HG03354 (cell line): ENCODE measurements around the gene MICAL2.

Experiments used
- ATAC-seq: cut with Tn5 transposase; IDR thresholded peaks from one replicate; pipeline ENCODE4 v1.9.1; 2021; ENCODE audit warnings: mild to moderate bottlenecking; ENCODE audit not compliant: unreplicated experiment, poor library complexity, severe bottlenecking

Gene MICAL2

DNA sequence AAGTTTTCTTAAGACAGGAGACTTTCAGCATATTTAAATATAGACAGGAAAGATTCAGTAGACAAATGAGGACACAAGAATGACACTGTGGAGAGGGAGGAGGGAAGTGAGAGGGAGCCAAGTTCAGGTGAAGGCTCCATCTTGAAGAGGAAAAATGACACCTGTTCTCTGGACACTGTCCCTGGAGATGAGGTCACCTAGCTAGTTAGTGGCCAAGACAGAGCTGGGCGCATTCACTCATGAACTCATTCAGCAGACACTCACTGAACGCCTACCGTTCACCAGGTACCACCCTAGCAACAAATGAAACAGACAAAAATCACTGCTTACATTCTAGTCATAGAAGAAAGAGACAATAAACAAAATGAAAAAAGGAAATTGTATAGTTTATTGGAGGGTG lies 163.7 kb downstream of the MICAL2 start:
- no peak for ATAC-seq

DNA sequence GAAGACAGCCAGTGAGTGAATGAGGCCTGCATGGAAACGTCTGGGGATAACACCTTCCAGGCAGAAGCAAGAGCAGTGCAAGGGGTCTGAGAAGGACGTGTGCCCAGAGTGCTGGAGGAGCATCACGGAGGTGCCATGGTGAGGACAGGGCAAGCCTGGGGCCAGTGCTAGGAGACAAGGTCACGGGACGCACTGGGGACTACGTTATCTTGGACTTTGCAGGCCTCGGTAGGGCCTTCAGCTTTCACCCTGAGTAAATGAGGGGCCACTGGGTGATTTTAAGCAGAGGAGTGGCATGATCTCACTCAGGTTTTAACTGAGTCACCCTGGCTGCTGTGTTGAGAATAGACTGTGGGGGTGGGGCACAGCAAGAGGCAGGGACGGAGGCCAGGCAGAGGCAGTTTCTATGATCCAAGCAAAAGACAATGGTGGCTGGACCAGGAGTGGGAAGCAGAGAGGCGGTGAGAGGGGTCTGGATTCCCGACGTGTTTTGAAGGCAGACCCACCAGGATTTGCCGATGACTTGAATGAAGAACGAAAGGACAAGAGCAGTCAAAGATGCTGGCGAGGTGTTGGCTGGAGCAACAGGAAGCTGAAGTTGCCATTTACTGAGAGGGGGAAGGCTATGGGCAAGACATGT lies 164.3 kb downstream of the MICAL2 start:
- ATAC-seq, result no peak

DNA sequence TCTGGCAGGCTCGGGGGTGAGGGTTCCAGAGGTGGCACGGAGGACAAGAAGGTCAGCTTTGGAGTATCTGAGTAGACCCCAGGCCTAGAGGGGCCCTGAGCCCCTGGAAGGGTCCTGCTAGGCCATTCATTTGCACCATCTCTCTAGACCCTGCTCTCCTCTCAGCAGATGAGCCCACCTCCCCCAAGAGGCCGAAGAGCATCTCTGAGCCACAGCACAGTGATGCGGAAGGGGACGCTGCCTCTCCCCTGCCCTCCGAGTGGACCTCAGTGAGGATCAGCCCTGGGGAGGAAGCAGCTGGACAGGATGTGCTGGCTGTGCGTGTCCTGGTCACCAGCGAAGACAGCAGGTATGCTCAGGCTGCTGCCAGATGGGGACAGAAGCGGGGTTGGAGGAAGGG lies 165.4 kb downstream of the MICAL2 start:
- ATAC-seq, result no peak

DNA sequence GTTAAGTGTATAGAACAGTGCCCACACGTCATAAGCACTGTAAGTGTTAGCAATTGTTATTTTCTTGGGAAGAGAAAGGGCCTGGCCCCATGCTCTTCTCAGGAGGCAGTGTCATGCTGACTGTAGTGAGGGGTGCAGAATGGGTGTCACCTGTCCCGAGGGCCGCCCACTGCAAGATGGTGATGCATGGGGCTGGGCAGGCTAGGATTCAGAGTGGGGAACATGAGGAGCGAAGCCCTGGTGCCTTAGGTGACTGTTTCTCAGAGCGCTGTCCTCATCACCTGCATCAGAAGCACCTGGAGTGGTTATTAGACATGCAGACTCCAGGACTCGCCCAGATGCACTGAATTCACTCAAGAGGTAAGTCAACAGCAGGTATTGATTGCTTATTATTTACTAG lies 166.0 kb downstream of the MICAL2 start:
- no peak for ATAC-seq

DNA sequence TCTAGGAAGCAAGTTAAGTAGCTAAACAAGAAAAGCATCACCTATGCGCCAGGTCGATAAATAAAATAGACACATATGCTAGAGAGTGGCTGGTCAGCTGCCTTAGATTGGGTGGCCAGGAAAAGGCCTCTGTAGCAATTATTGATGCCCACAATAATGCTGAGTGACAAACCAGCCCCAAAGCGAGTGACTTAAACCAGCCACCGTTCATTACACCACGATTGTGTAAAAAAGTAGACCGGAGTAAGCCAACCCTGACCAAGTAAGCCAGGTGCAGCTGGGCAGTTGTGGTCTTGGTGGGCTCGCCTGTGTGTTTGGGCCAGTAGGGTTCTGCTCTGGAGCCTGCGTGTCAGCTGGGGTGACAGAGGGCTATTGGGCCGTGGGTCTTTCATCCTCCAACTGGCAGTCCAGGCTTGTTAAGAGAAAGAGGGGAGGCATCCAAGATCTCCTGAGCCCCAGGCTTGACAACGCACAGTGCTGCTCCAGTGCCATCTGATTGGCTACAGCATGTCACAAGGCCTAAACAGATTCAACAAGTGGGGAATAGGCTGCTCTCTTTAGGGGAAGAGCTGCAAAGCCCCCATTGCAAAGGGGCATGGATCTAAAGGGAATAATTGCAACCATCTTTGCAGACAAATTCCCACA lies 166.6 kb downstream of the MICAL2 start:
- no peak for ATAC-seq

DNA sequence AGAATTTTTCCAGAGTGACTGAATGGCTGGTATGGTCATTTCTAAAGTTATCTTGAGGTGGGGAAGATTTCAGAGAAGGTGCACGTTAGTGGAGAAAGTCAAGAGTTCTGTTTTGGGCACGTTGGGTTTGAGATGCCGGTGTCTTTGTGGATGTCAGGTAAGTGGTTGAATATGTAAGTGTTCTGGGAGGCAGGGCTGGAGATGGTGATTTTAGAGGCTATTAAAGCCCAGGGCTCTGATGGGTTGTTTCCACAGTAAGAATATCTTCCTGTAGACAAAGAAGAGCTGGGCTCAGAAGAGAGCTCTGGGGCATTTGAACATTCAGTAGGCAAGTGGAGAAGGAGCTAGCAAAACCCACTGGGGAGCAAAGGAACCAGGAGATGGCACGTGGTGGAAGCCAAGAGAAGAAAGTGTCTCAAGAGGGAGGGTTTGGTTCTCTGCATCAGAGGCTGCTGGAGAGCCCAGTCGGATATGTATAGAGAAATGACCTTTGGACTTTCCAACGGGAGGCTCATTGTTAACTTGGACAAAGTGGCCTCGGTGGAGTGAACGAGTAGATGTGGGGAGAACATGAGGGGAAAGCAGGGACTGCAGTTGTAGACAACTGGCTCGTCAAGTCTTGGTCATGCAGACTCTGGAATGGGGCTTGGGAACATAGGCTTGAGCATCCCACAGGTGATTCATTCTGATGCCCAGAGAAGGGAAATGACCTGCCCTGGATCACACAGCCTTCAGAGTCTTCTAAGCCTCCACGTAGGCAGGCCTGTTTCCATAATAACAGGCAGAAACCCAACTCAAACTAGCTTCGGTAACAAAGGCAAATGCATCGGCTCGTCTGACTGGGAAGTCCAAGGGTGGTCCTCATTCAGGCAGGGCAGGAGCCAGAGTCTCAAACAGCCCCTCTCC lies 168.6 kb downstream of the MICAL2 start:
- ATAC-seq, result no peak

DNA sequence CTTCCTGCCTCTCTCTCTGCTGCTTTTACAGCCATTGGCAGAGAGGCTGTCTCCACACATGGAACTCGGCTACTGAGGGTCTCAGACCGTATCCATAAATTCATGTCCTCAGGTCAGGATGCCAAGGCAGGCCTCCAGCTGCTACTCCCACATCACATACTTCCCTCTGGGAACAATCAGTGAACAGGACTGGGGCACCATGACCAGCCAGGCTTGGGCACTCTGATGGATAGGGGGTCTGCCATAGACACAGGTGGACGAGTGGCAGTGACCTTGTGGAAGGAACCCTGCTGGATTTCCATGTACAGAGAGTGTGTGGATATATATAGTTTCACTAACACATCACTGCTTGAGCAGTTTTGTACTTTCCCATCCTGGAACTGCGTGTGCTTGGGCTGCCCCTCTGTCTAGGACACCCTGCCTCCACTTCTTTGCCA lies 169.3 kb downstream of the MICAL2 start:
- ATAC-seq, result no peak

DNA sequence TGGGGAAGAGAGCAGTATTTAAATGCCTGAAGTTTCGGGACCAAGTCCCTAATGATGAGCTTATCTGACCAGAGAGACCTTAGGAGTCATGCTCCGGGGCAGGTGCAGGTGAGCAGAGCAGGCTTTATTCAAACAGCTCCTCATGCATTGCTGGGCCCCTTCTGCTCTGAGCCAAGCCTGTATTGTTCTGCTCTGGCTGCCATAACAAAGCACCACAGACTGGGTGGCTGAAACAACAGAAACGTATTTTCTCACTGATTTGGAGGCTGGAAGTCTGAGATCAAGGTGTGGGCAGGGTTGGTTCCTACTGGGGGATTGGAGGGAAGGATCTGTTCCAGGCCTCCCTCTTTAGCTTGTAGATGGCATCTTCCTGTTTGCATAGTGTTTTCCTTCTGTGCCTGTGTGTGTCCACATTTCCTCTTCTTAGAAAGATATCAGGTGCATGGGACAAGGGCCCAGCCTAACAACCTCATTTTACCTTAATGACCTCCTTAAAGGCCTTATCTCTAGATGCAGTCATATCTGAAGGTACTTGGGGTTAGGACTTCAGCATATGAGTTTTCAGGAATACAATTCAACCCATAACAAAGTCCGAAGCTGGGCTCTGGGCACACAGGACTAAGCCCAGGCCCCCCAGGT lies 169.9 kb downstream of the MICAL2 start:
- no peak for ATAC-seq

DNA sequence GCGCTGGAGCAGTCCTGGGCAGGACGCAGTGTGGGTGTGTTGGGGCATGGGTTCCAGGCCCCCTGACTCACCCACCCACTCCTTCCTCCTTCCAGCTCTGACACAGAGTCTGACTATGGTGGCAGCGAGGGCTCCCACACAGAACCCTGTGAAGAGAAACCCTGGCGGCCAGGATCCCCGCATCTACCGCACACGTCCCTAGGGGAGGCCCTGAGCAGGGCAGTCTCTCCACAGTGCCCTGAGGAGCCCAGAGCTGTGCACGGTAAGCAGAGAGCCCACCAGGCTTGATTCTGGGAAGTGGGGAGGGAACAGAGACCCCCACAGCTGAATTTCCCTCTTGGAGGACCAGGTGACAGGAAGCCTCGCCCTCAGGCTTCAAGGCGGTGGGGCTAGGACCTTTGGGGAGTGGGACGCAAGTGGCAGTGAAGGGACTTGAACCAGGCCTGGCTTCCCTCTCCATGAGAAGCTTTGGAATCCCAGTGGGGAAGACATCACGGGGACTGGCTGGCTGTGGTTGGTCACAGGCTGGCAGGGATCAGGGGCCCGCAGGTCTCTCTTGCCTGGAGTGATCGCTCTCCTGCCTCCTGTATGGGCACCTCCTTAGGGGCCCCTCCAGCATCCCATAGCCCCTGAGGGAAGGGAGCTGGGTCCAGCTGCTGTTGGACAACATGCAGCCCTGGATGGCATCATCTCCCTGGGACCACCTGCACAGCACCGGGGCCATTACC lies 170.6 kb downstream of the MICAL2 start:
- no peak for ATAC-seq

DNA sequence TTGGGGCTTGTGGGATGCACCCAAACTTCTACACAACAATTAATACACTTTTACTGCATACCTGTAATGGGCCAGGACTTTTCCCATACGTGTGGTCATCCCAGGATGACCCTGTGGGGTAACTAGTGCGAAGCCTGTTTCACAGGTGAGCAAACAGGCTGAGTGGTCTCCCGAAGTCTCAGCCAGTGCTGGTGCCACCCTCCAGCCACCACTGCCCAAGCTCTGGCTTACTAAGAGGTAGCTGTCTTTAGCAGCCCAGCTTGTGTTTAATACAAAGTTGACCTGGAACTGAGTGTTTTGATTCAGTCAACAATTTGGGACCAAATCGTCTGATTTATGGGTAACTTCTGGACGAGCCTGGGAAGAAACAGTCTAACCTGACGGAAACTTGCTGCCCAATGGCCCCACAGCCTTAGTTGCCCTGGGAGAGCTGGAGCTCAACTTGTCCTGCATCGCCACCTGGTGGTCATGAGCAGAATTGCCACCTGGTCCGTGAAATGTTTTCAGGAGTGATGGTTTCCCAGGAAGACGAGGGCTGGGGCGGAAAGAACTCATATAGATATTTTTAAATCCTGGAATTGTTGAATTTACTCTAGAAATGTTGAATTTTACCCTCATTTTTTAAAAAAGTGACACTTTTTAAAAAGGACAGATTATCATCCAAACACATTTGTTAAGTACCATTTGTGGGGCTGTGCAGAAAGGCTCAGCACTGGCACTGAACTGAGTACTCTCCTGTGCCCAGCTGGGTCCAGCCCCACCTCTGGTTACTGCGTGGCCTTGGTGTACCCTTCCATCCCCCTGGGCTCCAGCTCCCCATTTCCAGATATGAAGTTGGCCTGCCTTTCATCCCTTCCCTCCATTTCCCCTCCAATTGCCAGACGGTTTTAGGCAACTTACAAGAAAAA lies 171.4 kb downstream of the MICAL2 start:
- no peak for ATAC-seq

DNA sequence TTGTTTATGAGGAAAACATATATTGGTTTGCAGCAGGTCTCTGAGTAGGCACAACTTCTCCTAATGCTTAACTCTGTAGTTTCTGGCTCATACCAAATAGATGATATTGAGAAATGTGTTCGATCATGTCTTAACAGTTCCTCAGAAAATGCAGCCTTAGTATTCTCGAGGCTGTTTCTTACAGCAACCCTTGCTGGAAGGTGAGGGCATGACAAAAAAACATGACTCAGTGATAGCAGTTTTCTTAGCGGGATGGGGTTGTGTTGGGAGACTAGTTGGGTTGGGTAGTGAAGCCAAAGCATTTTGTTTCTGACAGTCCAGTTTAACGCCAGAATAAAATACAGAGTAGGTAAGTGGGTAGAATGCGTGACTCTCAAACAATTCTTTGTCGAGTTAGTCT lies 172.3 kb downstream of the MICAL2 start:
- ATAC-seq, result no peak

DNA sequence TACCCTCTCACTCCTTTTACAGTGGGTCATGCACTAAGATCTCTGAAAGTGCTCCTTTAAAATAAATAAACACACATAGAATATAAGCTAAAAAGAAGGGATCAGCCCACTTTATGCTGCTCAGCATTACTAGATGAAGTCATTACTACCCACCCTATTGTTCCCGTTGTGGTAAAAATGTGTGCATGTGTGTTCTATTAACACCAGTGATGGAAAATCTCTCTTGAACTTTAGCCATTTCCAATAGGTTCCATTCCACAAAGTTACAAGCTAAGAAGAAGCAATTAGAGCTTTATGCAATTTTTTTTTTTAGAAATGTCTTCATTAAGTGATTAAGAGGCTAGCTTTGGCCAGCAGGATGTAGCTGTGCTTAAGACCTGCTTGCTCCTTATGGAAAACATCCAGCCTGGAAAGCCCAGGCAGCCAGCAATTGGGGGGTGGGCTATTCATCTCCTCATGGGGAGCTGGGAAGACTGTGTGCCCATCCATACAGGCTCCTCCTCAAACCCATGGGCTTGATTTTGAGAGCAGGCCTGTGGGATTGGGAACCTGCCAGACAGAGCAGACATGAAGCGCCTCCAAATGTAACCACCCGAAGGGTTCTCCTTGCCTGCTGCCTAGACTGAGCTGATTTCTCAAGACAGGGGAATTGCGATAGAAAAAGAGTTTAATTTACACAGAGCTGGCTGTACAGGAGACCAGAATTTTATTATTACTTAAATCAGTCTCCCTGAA lies 174.1 kb downstream of the MICAL2 start:
- no peak for ATAC-seq

DNA sequence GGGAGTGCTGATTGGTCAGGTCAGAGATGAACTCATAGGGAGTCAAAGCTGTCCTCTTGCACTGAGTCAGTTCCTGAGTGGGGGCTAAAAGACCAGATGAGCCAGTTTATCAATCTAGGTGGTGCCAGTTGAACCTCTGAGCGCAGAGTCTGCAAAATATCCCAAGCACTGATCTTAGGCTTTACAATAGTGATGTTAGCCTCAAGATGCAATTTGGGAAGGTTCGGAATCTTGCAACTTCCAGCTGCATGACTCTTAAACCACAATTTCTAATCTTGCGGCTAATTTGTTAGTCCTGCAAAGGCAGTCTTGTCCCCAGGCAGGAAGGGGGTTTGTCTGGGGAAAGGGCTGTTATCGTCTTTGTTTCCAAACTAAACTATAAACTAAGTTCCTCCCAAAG lies 174.7 kb downstream of the MICAL2 start:
- ATAC-seq, result no peak

DNA sequence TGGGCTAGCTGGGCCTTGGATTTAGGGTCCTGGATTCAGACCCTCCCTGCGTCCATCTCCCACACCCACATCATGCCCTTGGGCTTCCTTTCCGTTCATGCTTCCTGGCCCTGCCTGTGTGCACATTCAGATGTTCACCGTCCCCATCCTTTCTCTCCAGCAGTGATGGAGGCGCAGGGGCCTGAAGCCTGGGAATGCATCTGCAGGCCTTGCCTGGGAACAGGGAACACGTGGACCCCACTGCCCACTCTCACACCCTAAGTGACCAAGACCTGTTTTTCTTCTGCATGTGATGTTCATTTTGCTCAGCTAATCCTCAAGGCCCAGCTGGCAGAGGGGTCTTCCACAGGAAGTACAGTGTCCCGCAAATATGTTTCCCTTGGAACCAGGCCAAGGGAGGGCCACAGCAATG lies 175.4 kb downstream of the MICAL2 start:
- no peak for ATAC-seq

DNA sequence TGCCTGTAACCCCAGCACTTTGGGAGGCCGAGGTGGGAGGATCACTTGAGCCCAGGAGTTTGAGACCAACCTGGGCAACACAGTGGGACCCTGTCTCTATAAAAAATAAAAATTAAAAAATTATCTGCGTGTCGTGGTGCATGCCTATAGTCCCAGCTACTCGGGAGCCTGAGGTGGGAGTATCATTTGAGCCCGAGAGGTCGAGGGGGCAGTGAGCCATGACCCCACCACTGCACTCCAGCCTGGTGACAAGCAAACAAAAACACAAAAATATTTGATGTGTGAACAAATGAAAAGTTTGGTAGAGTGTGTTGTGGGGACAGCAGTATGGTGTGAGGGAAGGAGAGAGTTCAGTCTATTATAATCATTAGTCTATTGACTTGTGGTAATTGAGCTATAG lies 176.2 kb downstream of the MICAL2 start:
- no peak for ATAC-seq

DNA sequence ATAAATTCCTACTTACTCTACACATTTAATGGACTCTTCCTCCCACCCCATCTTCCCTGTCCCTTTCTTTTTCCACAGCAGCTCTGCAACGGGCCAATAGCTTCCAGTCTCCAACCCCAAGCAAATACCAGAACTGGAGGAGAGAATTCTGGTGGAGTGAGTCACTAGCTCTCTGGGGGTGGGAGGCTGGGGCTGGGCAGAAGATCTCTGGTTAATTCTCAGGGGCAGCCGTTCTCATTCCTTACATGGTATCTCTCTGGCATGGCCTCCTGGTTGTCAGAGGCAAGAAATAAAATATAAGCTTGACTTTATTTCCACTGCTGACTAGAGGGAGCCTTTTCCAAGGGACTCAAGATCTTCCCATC lies 176.6 kb downstream of the MICAL2 start:
- no peak for ATAC-seq

DNA sequence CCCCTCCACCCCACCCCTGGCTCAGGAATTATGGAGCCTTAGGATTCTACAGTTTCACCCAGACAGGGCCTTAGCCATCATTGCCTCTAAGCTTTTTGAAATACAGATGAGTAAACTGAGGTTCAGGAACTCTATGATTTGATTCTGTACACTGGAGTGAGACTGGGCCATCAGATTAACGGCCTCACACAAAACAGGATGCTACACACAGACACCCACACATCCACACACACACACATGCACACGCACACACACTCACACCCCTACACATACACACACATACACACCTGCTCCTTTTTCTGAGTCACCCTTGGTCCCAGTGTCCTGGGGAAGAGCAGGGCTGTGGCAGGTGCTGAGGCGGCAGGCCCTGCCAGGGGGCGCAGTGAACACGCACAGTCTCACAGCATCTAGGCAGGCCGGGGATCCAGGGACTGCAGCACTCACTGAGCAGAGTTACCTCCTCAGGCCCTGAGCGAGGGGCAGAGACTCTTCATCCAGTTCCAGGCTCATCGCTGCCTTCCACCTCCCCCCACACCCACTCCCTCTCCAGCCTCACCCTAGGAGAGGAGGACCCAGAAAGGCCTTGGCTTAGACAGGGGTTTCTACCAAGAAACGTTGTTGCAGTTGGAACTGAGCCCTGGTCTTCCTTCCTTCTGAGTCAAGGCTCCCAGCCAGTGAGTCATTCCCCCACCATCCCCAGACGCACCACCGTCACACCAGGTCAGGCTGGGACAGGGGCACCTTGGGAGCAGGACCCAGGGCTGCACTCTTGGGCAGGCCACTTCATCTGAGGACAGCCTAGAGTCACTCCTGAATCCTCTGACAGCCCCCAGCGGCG lies 177.2 kb downstream of the MICAL2 start:
- ATAC-seq, result no peak
